ENCODE measurements around the gene NAP1L4. TPM values are rescaled to one million over a fixed set of nuclear protein-coding genes. Genes with fewer than 3 reads are reported as not detected.
A peak's percentile ranks its signal among the peaks of the same experiment; 100 is the strongest.

Gene NAP1L4
- total and polyA plus RNA-seq, 2 of the 4 experiments (the other 2 are of a cell fraction), result 71.5 to 80.7 TPM

DNA sequence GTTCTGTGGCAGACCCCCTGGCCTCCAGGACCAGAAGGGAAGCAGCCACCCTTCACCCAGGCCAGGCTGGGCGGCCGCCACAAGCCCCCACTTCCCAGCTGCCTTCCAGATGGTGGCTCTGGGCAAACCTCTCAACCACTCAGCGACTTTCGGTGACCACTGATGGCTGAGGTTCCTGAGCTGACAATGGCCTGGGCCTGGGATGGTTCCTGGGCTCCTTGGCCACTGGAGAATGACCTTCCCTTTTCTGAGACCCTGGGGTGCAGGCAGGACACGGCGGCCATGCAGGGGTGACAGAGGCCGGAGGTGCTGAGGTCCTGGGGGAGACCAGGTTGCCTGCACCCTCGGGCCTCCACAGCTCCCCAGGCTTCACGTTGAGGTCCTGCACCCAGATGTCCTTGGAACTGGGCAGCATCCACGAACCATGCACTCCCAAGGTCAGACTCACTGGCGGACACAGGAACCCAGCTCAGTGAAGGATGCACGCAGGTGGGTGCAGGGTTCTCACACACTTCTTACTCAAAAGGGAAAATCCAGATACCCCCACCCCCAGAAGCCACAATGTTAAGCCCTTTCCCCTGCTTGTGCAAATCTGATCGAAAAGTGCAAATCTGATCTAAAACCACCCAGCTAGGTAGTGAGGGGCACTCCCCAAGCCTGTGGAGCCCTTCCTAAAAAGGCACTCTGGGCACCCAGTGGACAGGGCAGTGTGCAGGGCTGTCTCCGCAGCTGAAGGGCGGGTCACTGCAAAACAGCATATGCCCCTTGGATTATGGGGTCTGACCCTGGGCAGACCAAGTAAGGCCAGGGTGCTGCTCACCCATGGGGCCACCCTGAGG, 49.0 kb downstream of the NAP1L4 start (continued):
- no peak for TF ChIP-seq MAFK (IDR thresholded peaks at IDR 0.05; ENCODE audit: low read depth, low read length)

DNA sequence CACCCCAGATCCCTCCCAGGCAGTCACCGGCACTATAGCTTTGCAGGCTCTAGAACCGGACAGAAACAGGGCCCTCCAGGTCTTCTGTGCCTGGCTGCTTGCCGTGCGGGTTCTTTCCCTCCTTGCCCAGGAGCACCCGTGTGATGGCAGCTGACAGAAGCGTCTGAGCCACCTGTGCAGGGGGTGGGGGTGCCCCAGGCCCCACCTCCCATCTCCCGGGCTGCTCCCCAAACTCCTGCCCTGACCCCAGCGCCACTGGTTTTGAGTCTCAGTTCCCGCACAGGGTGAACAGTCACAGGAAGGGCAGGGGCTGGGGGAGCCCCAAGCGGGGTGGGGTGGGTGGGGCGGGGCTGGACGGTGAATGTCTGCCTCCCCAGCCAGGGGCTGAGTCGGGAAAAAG, 49.7 kb downstream of the NAP1L4 start:
- H3K14ac ChIP-seq (replicated peaks; ENCODE audit: low read depth, low read length), result no peak overlapping the region
- no peak overlapping the region for H3K23ac ChIP-seq (ENCODE audit: low read depth, low read length)
- H2AK9ac ChIP-seq (replicated peaks; ENCODE audit: low read depth, low read length, poor library complexity), result peak overlapping the region; percentile 9
- ATAC-seq (ENCODE audit: low read depth) (no peak), DNase-seq (no peak)
- peaks cover 7% of the 10 kb centered on the region; the same call in 1 of the 2 replicates for H3K4me1 ChIP-seq (ENCODE audit: control insufficient read depth, insufficient read depth, low read length)
- no peak overlapping the region for H2BK15ac ChIP-seq (ENCODE audit: low read depth, low read length)
- intact Hi-C loops (cut with micrococcal nuclease), result no loop called here
- H4K20me1 ChIP-seq (ENCODE audit: insufficient read depth, low read length), result peaks cover 7% of the 10 kb centered on the region; the same call in 1 of the 2 replicates
- TF ChIP-seq MAFK (IDR thresholded peaks at IDR 0.05; ENCODE audit: low read depth, low read length) (no peak), RCOR1 (IDR thresholded peaks at IDR 0.05; ENCODE audit: insufficient replicate concordance, low read length) (no peak), POLR2A (IDR thresholded peaks at IDR 0.05; ENCODE audit: low read depth, low read length) (no peak), NFE2L2 (IDR thresholded peaks at IDR 0.05; ENCODE audit: low read depth, low read length) (no peak), BHLHE40 (IDR thresholded peaks at IDR 0.05; ENCODE audit: low read depth, low read length) (no peak)
- no peak overlapping the region for H2BK120ac ChIP-seq (ENCODE audit: low read depth, low read length)
- WGBS, 2 experiments (ENCODE audit: extremely low coverage in 2 of 2, insufficient read length in 1 of 2), result 94% methylated on average over 3 of the region's 13 CpGs; no CpG with 5 or more reads in 1 of the 2 experiments
- no peak overlapping the region for H3K4me2 ChIP-seq (ENCODE audit: low read depth, low read length)
- peaks cover 7% of the 10 kb centered on the region for H3K9me3 ChIP-seq (ENCODE audit: control insufficient read depth, insufficient read depth, low read length)
- no peak overlapping the region for H4K91ac ChIP-seq (ENCODE audit: insufficient read depth, low read depth, low read length)
- no peak overlapping the region for H2AK5ac ChIP-seq (ENCODE audit: low read depth, low read length)
- no peak overlapping the region for H3K9ac ChIP-seq (ENCODE audit: low read depth, low read length)
- no peak overlapping the region for H2BK20ac ChIP-seq (ENCODE audit: low read depth, low read length)
- dilution Hi-C loops (cut with HindIII; ENCODE audit: low sequenced_read_pairs, unreplicated experiment), result no loop called here
- H4K8ac ChIP-seq (ENCODE audit: low read depth in 2 of 2, low read length in 2 of 2), result no peak overlapping the region
- ChIA-PET POLR2A (ENCODE audit: unreplicated experiment) (no interaction called here), CTCF (no interaction called here)
- H3K56ac ChIP-seq (ENCODE audit: extremely low read depth, insufficient read depth, low read length), result no peak overlapping the region
- BruUV-seq (replicated peaks), result no TSS peak
- no peak overlapping the region for H3K4me3 ChIP-seq (ENCODE audit: insufficient read depth, low read depth, low read length)
- H3K36me3 ChIP-seq (ENCODE audit: control insufficient read depth, insufficient read depth, low read length), result peaks cover 12% of the 10 kb centered on the region
- no peak overlapping the region for H3K4ac ChIP-seq (ENCODE audit: low read depth, low read length)
- in situ Hi-C loops (cut with MboI; ENCODE audit: low sequenced_read_pairs), result no loop called here
- H4K5ac ChIP-seq (ENCODE audit: low read depth, low read length), result no peak overlapping the region
- H3K18ac ChIP-seq (ENCODE audit: low read depth, low read length), result no peak overlapping the region
- peaks cover 3% of the 10 kb centered on the region; the same call in 1 of the 2 replicates for H3K9me1 ChIP-seq (ENCODE audit: insufficient read depth, low read length)
- no peak overlapping the region for H2BK5ac ChIP-seq (ENCODE audit: low read depth, low read length, poor library complexity, severe bottlenecking)
- no peaks in the 10 kb centered on the region for H3K27me3 ChIP-seq (ENCODE audit: control insufficient read depth, insufficient read depth, low read length)
- H2AFZ ChIP-seq (replicated peaks; ENCODE audit: low read length, poor library complexity), result no peak overlapping the region
- peaks cover 5 to 41% of the 10 kb centered on the region in 2 experiments; a peak in 3 of 4 replicates for H3K79me1 ChIP-seq (ENCODE audit: low read depth in 1 of 2, low read length in 2 of 2)
- H3K27ac ChIP-seq (ENCODE audit: insufficient read depth, low read length), result no peak overlapping the region

Data from IMR-90 (cell line).